Subcutaneous preadipocyte (primary cell): ENCODE data around the gene ZNF564. TPM values are rescaled to one million over a fixed set of nuclear protein-coding genes. Genes with fewer than 3 reads are reported as not detected.

Experiments
- small RNA-seq: library from RNA; depleted of rRNA; stranded (forward); fragments of <200 nt; gene quantifications from one replicate; pipeline ENCODE3, GENCODE V24; 2012
- total RNA-seq: library from RNA; depleted of rRNA; stranded (reverse); fragments of >200 nt; gene quantifications from 2 replicates; pipeline ENCODE4 v1.2.3, GENCODE V29; 2012

Gene ZNF564
- total RNA-seq, result 3.3 and 4.0 TPM in 2 replicates

GRCh38 chr19:12551060-12551832 is at the start of gene ZNF564:
TSS of gene ZNF564 (minus strand) at chr19:12551482. CDS start at chr19:12551332, 150 bp downstream.

DNA sequence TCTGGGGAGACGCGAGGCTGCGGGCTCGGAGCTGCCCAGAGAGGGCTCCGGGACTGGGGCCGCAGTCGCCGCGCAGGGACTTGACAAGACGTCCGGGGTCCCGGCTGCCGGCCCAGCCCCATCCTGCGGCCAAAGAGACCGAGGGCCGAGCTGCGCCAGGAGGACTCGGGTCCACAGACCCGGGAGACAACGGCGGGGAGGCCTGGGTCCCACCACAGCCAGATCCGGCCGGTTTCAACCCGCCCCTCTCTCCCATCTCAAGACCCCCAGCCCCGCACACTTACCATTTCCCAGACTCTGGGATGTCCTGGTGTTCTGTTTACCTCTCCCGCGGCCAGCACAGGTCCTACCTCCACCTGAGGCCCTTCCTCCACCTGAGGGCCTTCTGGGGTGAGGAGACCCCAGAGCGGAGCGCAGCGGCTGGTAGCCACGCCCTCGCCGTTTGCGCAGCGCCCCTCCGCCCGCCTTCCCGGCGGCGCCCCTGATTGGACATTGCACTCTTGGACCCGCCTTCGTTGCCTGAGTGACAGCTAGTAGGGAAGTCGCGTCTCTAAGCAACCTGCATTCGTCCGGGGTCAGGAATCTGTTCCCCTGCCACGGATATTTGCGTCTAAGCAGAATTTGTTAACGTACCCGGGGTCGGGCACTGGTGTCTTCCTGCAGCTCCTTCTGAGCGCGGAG is 66.8 kb downstream of the ZNF564 start, which contains the start of gene ZNF709:
Gene ZNF709, minus strand, starts transcription at position 446 of the 681 bp plus-strand sequence. Its CDS starts 159 bp downstream, at position 287.

Small RNA genes lying within 50 kb of the gene (small RNA-seq; reads per million reads assigned to genes)
- gene MTCO1P27 (not detected), gene PPIAP20 (not detected)

Other genes with a start within 250 kb of the ZNF564 start
- gene ZNF563, start 217.8 kb downstream of the ZNF564 start, total RNA-seq, result 2.0 and 2.2 TPM in 2 replicates
- gene ZNF442, start 185.8 kb downstream of the ZNF564 start, total RNA-seq, result 1.4 and 1.8 TPM in 2 replicates
- 2.6 and 3.1 TPM in 2 replicates for gene ZNF799, start 150.2 kb downstream of the ZNF564 start, total RNA-seq
- gene ZNF443, start 110.5 kb downstream of the ZNF564 start, total RNA-seq, result 1.5 and 1.8 TPM in 2 replicates
- gene ZNF709, start 66.7 kb downstream of the ZNF564 start, total RNA-seq, result 1.4 and 1.8 TPM in 2 replicates
- 6.1 and 7.3 TPM in 2 replicates for gene ZNF490, start 59.3 kb upstream of the ZNF564 start, total RNA-seq
- 10.3 and 12.7 TPM in 2 replicates for gene ZNF791, start 59.4 kb upstream of the ZNF564 start, total RNA-seq
- gene MAN2B1, start 115.3 kb upstream of the ZNF564 start, total RNA-seq, result 27.4 and 41.2 TPM in 2 replicates
- 5.9 and 6.3 TPM in 2 replicates for gene WDR83, start 115.3 kb upstream of the ZNF564 start, total RNA-seq
- gene DHPS, start 130.4 kb upstream of the ZNF564 start, total RNA-seq, result 59.2 and 60.0 TPM in 2 replicates
- gene GNG14, start 136.5 kb upstream of the ZNF564 start, total RNA-seq, result not detected in 2 replicates
- gene FBXW9, start 145.1 kb upstream of the ZNF564 start, total RNA-seq, result 18.2 and 23.5 TPM in 2 replicates
- gene TNPO2, start 172.4 kb upstream of the ZNF564 start, total RNA-seq, result 43.0 and 54.0 TPM in 2 replicates
- 131 and 163 TPM in 2 replicates for gene TRIR, start 183.2 kb upstream of the ZNF564 start, total RNA-seq
- 92.7 and 97.0 TPM in 2 replicates for gene GET3, start 186.0 kb upstream of the ZNF564 start, total RNA-seq
- not detected in 2 replicates for gene BEST2, start 200.3 kb upstream of the ZNF564 start, total RNA-seq
- gene HOOK2, start 224.1 kb upstream of the ZNF564 start, total RNA-seq, result 6.8 and 7.7 TPM in 2 replicates
- gene JUNB, start 240.0 kb upstream of the ZNF564 start, total RNA-seq, result 53.4 and 101 TPM in 2 replicates